ENCODE measurements around the gene MLIP. TPM values are rescaled to one million over a fixed set of nuclear protein-coding genes. Genes with fewer than 3 reads are reported as not detected.

The MLIP gene
- total and polyA plus RNA-seq, 2 of the 8 experiments (the other 6 are each of a cell fraction or from before 2014, with no cell fraction given): not detected

DNA sequence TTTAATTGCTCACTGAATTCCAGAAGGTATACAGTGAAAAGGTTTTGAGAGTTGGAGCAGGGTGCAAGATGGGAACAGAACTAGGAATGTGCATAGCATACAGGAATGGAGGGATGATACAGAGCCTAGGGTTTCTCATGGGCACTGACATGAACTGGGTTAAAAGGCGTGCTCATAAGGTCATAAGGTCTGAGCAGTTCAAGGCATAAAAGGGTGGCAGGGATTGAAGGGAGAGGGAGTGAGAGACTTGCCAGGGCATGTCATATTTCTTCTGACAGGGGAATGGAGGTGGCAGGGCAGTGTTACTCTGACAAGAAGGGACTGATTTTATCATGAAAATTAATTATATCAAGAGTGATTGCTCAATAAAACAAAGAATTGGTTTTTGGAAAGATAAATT is 4.7 kb downstream of the MLIP start (continued):
- TF ChIP-seq, protein P1, sequence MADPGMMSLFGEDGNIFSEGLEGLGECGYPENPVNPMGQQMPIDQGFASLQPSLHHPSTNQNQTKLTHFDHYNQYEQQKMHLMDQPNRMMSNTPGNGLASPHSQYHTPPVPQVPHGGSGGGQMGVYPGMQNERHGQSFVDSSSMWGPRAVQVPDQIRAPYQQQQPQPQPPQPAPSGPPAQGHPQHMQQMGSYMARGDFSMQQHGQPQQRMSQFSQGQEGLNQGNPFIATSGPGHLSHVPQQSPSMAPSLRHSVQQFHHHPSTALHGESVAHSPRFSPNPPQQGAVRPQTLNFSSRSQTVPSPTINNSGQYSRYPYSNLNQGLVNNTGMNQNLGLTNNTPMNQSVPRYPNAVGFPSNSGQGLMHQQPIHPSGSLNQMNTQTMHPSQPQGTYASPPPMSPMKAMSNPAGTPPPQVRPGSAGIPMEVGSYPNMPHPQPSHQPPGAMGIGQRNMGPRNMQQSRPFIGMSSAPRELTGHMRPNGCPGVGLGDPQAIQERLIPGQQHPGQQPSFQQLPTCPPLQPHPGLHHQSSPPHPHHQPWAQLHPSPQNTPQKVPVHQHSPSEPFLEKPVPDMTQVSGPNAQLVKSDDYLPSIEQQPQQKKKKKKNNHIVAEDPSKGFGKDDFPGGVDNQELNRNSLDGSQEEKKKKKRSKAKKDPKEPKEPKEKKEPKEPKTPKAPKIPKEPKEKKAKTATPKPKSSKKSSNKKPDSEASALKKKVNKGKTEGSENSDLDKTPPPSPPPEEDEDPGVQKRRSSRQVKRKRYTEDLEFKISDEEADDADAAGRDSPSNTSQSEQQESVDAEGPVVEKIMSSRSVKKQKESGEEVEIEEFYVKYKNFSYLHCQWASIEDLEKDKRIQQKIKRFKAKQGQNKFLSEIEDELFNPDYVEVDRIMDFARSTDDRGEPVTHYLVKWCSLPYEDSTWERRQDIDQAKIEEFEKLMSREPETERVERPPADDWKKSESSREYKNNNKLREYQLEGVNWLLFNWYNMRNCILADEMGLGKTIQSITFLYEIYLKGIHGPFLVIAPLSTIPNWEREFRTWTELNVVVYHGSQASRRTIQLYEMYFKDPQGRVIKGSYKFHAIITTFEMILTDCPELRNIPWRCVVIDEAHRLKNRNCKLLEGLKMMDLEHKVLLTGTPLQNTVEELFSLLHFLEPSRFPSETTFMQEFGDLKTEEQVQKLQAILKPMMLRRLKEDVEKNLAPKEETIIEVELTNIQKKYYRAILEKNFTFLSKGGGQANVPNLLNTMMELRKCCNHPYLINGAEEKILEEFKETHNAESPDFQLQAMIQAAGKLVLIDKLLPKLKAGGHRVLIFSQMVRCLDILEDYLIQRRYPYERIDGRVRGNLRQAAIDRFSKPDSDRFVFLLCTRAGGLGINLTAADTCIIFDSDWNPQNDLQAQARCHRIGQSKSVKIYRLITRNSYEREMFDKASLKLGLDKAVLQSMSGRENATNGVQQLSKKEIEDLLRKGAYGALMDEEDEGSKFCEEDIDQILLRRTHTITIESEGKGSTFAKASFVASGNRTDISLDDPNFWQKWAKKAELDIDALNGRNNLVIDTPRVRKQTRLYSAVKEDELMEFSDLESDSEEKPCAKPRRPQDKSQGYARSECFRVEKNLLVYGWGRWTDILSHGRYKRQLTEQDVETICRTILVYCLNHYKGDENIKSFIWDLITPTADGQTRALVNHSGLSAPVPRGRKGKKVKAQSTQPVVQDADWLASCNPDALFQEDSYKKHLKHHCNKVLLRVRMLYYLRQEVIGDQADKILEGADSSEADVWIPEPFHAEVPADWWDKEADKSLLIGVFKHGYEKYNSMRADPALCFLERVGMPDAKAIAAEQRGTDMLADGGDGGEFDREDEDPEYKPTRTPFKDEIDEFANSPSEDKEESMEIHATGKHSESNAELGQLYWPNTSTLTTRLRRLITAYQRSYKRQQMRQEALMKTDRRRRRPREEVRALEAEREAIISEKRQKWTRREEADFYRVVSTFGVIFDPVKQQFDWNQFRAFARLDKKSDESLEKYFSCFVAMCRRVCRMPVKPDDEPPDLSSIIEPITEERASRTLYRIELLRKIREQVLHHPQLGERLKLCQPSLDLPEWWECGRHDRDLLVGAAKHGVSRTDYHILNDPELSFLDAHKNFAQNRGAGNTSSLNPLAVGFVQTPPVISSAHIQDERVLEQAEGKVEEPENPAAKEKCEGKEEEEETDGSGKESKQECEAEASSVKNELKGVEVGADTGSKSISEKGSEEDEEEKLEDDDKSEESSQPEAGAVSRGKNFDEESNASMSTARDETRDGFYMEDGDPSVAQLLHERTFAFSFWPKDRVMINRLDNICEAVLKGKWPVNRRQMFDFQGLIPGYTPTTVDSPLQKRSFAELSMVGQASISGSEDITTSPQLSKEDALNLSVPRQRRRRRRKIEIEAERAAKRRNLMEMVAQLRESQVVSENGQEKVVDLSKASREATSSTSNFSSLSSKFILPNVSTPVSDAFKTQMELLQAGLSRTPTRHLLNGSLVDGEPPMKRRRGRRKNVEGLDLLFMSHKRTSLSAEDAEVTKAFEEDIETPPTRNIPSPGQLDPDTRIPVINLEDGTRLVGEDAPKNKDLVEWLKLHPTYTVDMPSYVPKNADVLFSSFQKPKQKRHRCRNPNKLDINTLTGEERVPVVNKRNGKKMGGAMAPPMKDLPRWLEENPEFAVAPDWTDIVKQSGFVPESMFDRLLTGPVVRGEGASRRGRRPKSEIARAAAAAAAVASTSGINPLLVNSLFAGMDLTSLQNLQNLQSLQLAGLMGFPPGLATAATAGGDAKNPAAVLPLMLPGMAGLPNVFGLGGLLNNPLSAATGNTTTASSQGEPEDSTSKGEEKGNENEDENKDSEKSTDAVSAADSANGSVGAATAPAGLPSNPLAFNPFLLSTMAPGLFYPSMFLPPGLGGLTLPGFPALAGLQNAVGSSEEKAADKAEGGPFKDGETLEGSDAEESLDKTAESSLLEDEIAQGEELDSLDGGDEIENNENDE (IDR thresholded peaks at IDR 0.05; ENCODE audit: insufficient replicate concordance, low read length): no peak
- TF ChIP-seq TAF7 (optimal IDR thresholded peaks at IDR 0.05; ENCODE audit: borderline replicate concordance, low read depth, low read length) (no peak), KDM1A (IDR thresholded peaks at IDR 0.05; ENCODE audit: borderline replicate concordance, low read length) (no peak), CTCF (IDR thresholded peaks at IDR 0.05; ENCODE audit: control extremely low read depth in 1 of 3, insufficient read depth in 1 of 3, low read depth in 1 of 3, low read length in 3 of 3) (no peak), RXRA (IDR thresholded peaks at IDR 0.05; ENCODE audit: insufficient read depth, low read depth, low read length) (no peak), CHD2 (IDR thresholded peaks at IDR 0.05; ENCODE audit: low read length) (no peak), ZNF274 (IDR thresholded peaks at IDR 0.05; ENCODE audit: borderline replicate concordance, extremely low read depth, low read length) (no peak)
- TF ChIP-seq, protein P2, sequence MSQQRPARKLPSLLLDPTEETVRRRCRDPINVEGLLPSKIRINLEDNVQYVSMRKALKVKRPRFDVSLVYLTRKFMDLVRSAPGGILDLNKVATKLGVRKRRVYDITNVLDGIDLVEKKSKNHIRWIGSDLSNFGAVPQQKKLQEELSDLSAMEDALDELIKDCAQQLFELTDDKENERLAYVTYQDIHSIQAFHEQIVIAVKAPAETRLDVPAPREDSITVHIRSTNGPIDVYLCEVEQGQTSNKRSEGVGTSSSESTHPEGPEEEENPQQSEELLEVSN (IDR thresholded peaks at IDR 0.05): no peak
